A673 (cell line): ENCODE measurements around the gene NPBWR2. TPM values are rescaled to one million over a fixed set of nuclear protein-coding genes. Genes with fewer than 3 reads are reported as not detected.
A peak's percentile ranks its signal among the peaks of the same experiment; 100 is the strongest.

Experiments
- BruUV-seq: library from RNA; stranded (reverse); fragments of 400-500 nt; replicated peaks from 2 replicates; lab custom pipeline; 2021; lab: Mats Ljungman, UMichigan
- CTCF ChIA-PET: fragments of 300-600 bp; sonication (Branson Sonifier 250); formaldehyde crosslinking; loops from one replicate; lab custom pipeline; 2022; ENCODE audit warnings: antibody characterized with exemption; lab: Charles Lee
- POLR2A ChIA-PET: fragments of 300-600 bp; sonication (Branson Sonifier 250); formaldehyde crosslinking; loops from one replicate; lab custom pipeline; 2022; ENCODE audit warnings: antibody characterized with exemption; ENCODE audit not compliant: low non-redundant PET; lab: Charles Lee
- DNase-seq: peaks from one replicate; pipeline ENCODE4 v3.0.0-alpha.2; 2015; ENCODE audit warnings: low spot score
- H3K27ac ChIP-seq: fragments of 200-600 bp; sonication (generic); 2 replicates; pipeline ENCODE4 v1.5.1; 2016; ENCODE audit warnings: mixed run types, low read depth, mild to moderate bottlenecking, mixed read lengths, antibody characterized with exemption, low read length; ENCODE audit not compliant: poor library complexity, severe bottlenecking
- H3K27me3 ChIP-seq: fragments of 200-600 bp; sonication (generic); replicated peaks from 2 replicates; pipeline ENCODE4 v1.6.1; 2017; ENCODE audit warnings: mixed run types, low read depth, mild to moderate bottlenecking, mixed read lengths, antibody characterized with exemption, low read length; ENCODE audit not compliant: insufficient read depth, poor library complexity
- H3K36me3 ChIP-seq: fragments of 200-600 bp; sonication (generic); 2 replicates; pipeline ENCODE4 v1.6.1; 2016; ENCODE audit warnings: mixed run types, mild to moderate bottlenecking, mixed read lengths, antibody characterized with exemption, low read length; ENCODE audit not compliant: insufficient read depth, poor library complexity, severe bottlenecking
- H3K4me1 ChIP-seq: fragments of 200-600 bp; sonication (generic); 2 replicates; pipeline ENCODE4 v1.6.1; 2017; ENCODE audit warnings: mixed run types, mild to moderate bottlenecking, mixed read lengths, antibody characterized with exemption, low read length; ENCODE audit not compliant: insufficient read depth, poor library complexity, severe bottlenecking
- H3K4me3 ChIP-seq: fragments of 200-600 bp; sonication (generic); 2 replicates; pipeline ENCODE4 v1.5.1; 2016; ENCODE audit warnings: low read depth, mixed run types, mild to moderate bottlenecking, mixed read lengths, low read length; ENCODE audit not compliant: poor library complexity, severe bottlenecking
- H3K9me3 ChIP-seq: fragments of 200-600 bp; sonication (generic); 2 replicates; pipeline ENCODE4 v1.6.1; 2016; ENCODE audit warnings: mixed run types, low read depth, mild to moderate bottlenecking, mixed read lengths, antibody characterized with exemption, low read length; ENCODE audit not compliant: poor library complexity, severe bottlenecking
- CTCF ChIP-seq: fragments of 300-800, 200-600 bp; sonication (generic); conservative IDR thresholded peaks from 2 replicates; pipeline ENCODE4 v1.5.1; 2017; ENCODE audit warnings: low read depth, mild to moderate bottlenecking, antibody characterized with exemption, low read length, moderate library complexity, mixed read lengths
- EZH2 ChIP-seq: fragments of 200-600 bp; sonication (generic); IDR thresholded peaks from 2 replicates; pipeline ENCODE4 v1.6.1; 2017; ENCODE audit warnings: borderline replicate concordance, low read depth, mild to moderate bottlenecking, mixed read lengths, antibody characterized with exemption, low read length; ENCODE audit not compliant: poor library complexity, severe bottlenecking
- intact Hi-C: fragments of 100-400 bp; cut with micrococcal nuclease; formaldehyde crosslinking; loops from one replicate; pipeline ENCODE4 v1.10.0; 2022; ENCODE audit not compliant: unreplicated experiment
- total RNA-seq: library from RNA; stranded (reverse); gene quantifications from 2 replicates; pipeline ENCODE4 v1.2.3, GENCODE V29; 2021

NPBWR2 gene
- total RNA-seq, 1 experiment from 2014 or later: not detected

GRCh38 chr20:64069614-64070243 is 37.6 kb downstream of the NPBWR2 start:
- no peaks in the 10 kb centered on the region for H3K9me3 ChIP-seq
- no TSS peak for BruUV-seq
- CTCF ChIA-PET: interaction anchor here (0.6 kb wide), 1 partner anchor 89 kb away, joined by 3 read pairs; no protein-coding TSS in a partner anchor
- intact Hi-C loops: no loop called here
- H3K36me3 ChIP-seq: peaks cover 6% of the 10 kb centered on the region
- no peak overlapping the region for H3K4me3 ChIP-seq
- H3K27ac ChIP-seq: no peak overlapping the region
- POLR2A ChIA-PET: no interaction called here
- no peak for DNase-seq
- no peaks in the 10 kb centered on the region for H3K4me1 ChIP-seq
- no peaks in the 10 kb centered on the region for H3K27me3 ChIP-seq
- TF ChIP-seq CTCF: peak; percentile 63
- TF ChIP-seq EZH2: no peak

- ChIA-PET CTCF (interaction anchor here (0.6 kb wide), 1 partner anchor 89 kb away, joined by 3 read pairs; no protein-coding TSS in a partner anchor), POLR2A (no interaction called here)
- DNase-seq: no peak
- Histone ChIP-seq H3K27me3 (no peaks in the 10 kb centered on the region), H3K4me1 (peaks cover 4% of the 10 kb centered on the region), H3K9me3 (no peaks in the 10 kb centered on the region), H3K27ac (no peak overlapping the region), H3K36me3 (peaks cover 6% of the 10 kb centered on the region), H3K4me3 (no peak overlapping the region)
- no peak for TF ChIP-seq CTCF
- TF ChIP-seq EZH2: no peak
- BruUV-seq: no TSS peak
- intact Hi-C loops: no loop called here
Observed at GRCh38 chr20:64069209-64069613, 38.2 kb downstream of the NPBWR2 start.

- POLR2A ChIA-PET: no interaction called here
- no peak overlapping the region for H3K27ac ChIP-seq
- DNase-seq: no peak
- CTCF ChIA-PET: no interaction called here
- TF ChIP-seq CTCF: no peak
- TF ChIP-seq EZH2: no peak
- no peaks in the 10 kb centered on the region for H3K27me3 ChIP-seq
- H3K9me3 ChIP-seq: no peaks in the 10 kb centered on the region
- H3K36me3 ChIP-seq: peaks cover 6% of the 10 kb centered on the region
- BruUV-seq: no TSS peak
- intact Hi-C loops: no loop called here
- H3K4me1 ChIP-seq: peaks cover 10% of the 10 kb centered on the region
- H3K4me3 ChIP-seq: no peak overlapping the region
Observed at GRCh38 chr20:64068386-64069208, 38.8 kb downstream of the NPBWR2 start.
